SJCRH30 (cell line): Measurements from ENCODE around the gene KNG1. TPM values are rescaled to one million over a fixed set of nuclear protein-coding genes. Genes with fewer than 3 reads are reported as not detected.
"Not testable (repeated sequence)": the region's sequence is repeated elsewhere in the genome, so short reads cannot be mapped to it uniquely, and the experiment has no call there.

Experiments used
- DNase-seq, 2 experiments: peaks; one replicate each; pipeline ENCODE4 v3.0.0-alpha.2; 2015 to 2020
- H3K27ac ChIP-seq: fragments of 250-450 bp; sonication (Bioruptor Pico); 2 replicates; pipeline ENCODE4 v1.5.1; 2020; ENCODE audit warnings: mild to moderate bottlenecking, moderate library complexity
- H3K27me3 ChIP-seq: fragments of 250-450 bp; sonication (Bioruptor Pico); 2 replicates; pipeline ENCODE4 v1.5.1; 2020; ENCODE audit warnings: mild to moderate bottlenecking, moderate library complexity
- H3K36me3 ChIP-seq: fragments of 250-450 bp; sonication (Bioruptor Pico); 2 replicates; pipeline ENCODE4 v1.5.1; 2020; ENCODE audit warnings: mild to moderate bottlenecking, moderate library complexity
- H3K4me1 ChIP-seq: fragments of 250-450 bp; sonication (Bioruptor Pico); 2 replicates; pipeline ENCODE4 v1.5.1; 2020; ENCODE audit warnings: mild to moderate bottlenecking, moderate library complexity
- H3K4me3 ChIP-seq: fragments of 250-450 bp; sonication (Bioruptor Pico); 2 replicates; pipeline ENCODE4 v1.5.1; 2020; ENCODE audit warnings: mild to moderate bottlenecking, moderate library complexity
- H3K9me3 ChIP-seq: fragments of 250-450 bp; sonication (Bioruptor Pico); replicated peaks from 2 replicates; pipeline ENCODE4 v1.5.1; 2020; ENCODE audit warnings: mild to moderate bottlenecking, moderate library complexity
- total RNA-seq: library from RNA; depleted of rRNA; stranded (reverse); fragments of >200 nt; shearing (Covaris generic); gene quantifications from 2 replicates; pipeline ENCODE4 v1.2.3, GENCODE V29; 2014

The KNG1 gene
- total RNA-seq, 1 experiment from 2014 or later, result not detected

DNA sequence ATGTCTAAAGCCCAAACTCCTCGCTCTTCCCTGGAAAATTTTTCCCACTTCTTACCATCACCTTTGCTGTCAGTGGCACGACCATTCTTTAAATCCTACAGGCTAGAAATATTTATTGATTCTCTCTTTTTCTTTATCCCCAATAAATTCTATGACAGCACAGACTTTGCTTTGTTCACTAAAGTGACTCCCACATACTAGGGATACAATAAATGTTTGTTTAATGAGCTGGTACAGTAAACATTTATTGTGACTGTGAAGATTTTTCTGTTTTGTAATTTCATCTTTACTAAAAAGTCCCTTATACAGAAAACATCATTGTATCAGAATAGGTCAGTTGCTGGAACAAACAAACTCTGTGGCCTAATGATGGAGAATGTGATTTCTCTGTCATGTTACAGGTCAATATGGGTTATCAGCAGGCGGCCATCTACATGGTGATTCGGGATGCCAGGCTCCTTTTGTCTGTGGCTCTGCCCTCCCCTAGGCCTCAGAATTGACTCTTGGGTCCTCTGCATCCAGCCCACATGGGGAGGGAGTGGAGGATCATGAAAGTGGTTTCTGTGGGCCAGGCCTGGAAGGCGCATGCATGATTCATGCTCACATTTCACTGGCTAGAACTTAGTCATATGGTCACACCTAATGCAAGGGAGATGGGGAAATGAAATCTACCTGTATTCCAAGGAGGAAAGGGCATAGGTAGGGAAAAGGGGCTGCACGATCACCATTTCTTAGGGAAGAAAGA, 22.7 kb upstream of the KNG1 start:
- Histone ChIP-seq H3K4me1 (no peaks in the 10 kb centered on the region), H3K36me3 (no peaks in the 10 kb centered on the region), H3K27me3 (no peaks in the 10 kb centered on the region), H3K9me3 (no peaks in the 10 kb centered on the region), H3K4me3 (no peak overlapping the region), H3K27ac (no peak overlapping the region)
- DNase-seq, result no peak

GRCh38 chr3:186696522-186696921, 20.6 kb upstream of the KNG1 start:
- DNase-seq, result no peak
- no peaks in the 10 kb centered on the region for H3K9me3 ChIP-seq
- H3K27me3 ChIP-seq, result no peaks in the 10 kb centered on the region
- H3K4me3 ChIP-seq, result no peak overlapping the region
- no peaks in the 10 kb centered on the region for H3K4me1 ChIP-seq
- no peaks in the 10 kb centered on the region for H3K36me3 ChIP-seq
- H3K27ac ChIP-seq, result no peak overlapping the region

GRCh38 chr3:186697510-186697909, 19.6 kb upstream of the KNG1 start:
- no peak for DNase-seq
- Histone ChIP-seq H3K27me3 (no peaks in the 10 kb centered on the region), H3K36me3 (no peaks in the 10 kb centered on the region), H3K27ac (no peak overlapping the region), H3K9me3 (no peaks in the 10 kb centered on the region), H3K4me1 (no peaks in the 10 kb centered on the region), H3K4me3 (no peak overlapping the region)

DNA sequence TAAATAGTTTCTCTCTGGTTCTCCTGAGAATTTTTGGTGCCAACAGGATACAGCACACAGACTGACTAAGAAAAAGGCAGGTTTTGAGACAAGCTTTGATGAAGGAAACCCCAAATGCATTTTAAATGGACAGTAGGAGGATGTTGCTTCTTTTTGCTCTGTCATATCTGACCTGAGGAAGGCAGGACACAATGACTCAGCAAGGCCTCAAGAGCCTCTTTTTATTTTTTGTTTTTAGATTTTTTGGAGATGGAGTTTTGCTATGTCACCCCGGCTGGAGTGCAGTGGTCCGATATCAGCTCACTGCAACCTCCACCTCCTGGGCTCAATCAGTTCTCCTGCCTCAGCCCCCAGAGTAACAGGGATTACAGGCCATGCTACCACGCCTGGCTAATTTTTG, 16.9 kb upstream of the KNG1 start:
- Histone ChIP-seq H3K27me3 (no peaks in the 10 kb centered on the region), H3K27ac (no peak overlapping the region), H3K9me3 (no peaks in the 10 kb centered on the region), H3K36me3 (no peaks in the 10 kb centered on the region), H3K4me3 (no peak overlapping the region), H3K4me1 (no peaks in the 10 kb centered on the region)
- DNase-seq, result no peak

- H3K27me3 ChIP-seq, H3K4me1 ChIP-seq, H3K36me3 ChIP-seq, DNase-seq, H3K27ac ChIP-seq, H3K4me3 ChIP-seq, H3K9me3 ChIP-seq: not testable (repeated sequence)
Observed at GRCh38 chr3:186702451-186702850, 14.7 kb upstream of the KNG1 start.

DNA sequence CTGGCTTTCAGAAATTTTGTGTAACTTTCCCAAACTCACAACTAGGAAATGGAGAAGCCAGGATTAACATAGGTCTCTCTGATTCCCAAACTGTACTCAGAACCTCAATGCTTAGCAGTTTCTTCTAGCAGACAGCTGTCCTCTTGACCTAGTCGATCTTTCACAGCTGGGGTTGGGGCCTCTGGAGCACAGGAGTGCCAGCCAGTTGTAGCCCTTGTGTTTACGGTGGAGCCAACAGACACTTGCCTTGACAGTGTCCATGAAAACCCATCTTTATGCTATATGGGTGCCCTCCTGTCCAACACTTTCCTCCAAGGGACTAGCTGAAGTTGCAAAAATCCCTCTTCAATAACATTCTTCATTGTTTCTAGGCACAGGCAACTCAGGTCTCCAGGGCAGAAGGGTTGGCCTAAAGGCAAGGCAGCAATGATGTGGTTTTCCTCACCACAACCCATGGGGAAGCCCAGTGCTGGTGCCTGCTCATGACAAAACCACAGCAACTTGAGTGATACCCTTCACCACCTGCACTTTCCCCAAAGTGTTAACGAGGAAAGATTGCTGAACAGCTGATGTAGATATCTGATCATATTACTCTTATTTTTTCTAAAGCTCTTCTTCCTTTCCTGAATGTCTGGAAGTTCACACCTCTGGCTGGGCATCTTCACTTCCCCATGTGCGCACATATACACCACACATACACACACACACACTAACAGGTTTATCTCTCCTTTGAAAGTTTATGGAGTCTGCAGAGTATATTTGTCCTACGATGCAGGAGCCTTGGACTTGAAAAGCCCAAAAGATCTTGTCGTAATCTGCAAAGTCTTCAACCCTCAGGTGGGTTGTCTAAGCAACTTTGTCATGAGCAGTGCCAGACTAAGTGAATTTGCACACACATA, 11.0 kb upstream of the KNG1 start:
- no peaks in the 10 kb centered on the region for H3K27me3 ChIP-seq
- no peak overlapping the region for H3K4me3 ChIP-seq
- H3K4me1 ChIP-seq, result no peaks in the 10 kb centered on the region
- no peaks in the 10 kb centered on the region for H3K9me3 ChIP-seq
- DNase-seq, result no peak
- no peaks in the 10 kb centered on the region for H3K36me3 ChIP-seq
- H3K27ac ChIP-seq, result no peak overlapping the region

GRCh38 chr3:186708983-186709679, 8.0 kb upstream of the KNG1 start:
- no peak overlapping the region for H3K27ac ChIP-seq
- DNase-seq, result no peak
- H3K9me3 ChIP-seq, result no peaks in the 10 kb centered on the region

GRCh38 chr3:186710694-186711093, 6.5 kb upstream of the KNG1 start:
- not testable (repeated sequence) for H3K9me3 ChIP-seq, H3K27me3 ChIP-seq, H3K36me3 ChIP-seq, H3K4me1 ChIP-seq, DNase-seq, H3K4me3 ChIP-seq, H3K27ac ChIP-seq

More at GRCh38 chr3:186708983-186709679, 8.0 kb upstream of the KNG1 start:
- Histone ChIP-seq H3K4me1 (no peaks in the 10 kb centered on the region), H3K4me3 (no peak overlapping the region), H3K27me3 (no peaks in the 10 kb centered on the region), H3K36me3 (no peaks in the 10 kb centered on the region)

DNA sequence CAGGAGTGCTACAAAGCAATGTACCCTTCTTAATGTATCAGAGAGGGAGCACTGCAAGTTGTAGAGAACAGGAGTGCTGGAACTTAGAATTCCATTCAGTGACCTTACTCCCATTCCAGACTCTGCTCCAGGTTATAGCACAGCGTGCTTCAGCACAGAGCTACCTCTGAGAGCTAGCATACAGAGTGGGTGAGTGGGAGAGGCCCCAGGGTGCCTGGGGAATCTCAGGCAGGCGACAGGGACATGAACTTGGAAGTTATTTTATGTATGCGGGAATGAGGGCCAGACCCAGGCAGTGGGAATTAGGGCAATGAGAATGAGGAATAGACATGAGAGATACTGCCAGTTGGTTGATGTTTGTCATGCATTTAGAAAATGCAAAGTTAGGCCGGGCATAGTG, 3.7 kb upstream of the KNG1 start:
- Histone ChIP-seq H3K36me3 (no peaks in the 10 kb centered on the region), H3K9me3 (no peaks in the 10 kb centered on the region)

DNA sequence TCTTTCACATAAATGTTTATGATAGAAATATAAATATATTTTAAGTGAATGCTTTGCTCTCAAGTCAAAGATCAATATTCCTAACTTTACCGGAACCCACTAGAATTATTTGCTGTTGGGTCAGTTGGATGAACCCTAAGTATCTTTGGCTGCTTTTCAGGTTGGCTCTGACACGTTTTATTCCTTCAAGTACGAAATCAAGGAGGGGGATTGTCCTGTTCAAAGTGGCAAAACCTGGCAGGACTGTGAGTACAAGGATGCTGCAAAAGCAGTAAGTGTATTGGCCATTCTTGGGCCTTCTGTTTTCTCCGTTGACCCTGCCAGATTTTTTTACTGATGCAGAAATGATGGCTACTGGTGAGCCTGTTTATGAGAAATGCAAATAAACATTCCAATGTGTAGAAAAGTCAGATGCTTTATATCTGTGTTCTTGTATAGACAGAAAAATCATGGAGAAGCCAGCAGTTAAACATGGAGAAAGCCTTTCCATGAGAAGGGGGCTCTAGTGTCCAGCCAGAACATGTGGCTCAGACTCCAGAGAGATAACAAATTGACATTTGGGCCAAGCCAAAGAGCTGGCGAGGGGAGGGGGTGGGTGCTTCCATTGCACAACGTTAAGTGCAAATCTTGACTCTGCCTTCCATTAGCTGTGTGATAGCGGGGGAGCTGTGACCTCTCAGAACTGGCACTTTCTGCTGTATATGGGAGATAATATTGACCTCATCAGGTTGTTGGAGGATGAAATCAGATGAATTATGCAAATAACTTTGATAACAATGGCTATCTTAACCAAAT, 3.0 kb downstream of the KNG1 start:
- Histone ChIP-seq H3K27me3 (no peaks in the 10 kb centered on the region), H3K4me1 (no peaks in the 10 kb centered on the region), H3K4me3 (no peak overlapping the region), H3K9me3 (no peaks in the 10 kb centered on the region), H3K27ac (no peak overlapping the region), H3K36me3 (no peaks in the 10 kb centered on the region)
- DNase-seq, result no peak

More for the DNA sequence above, 3.7 kb upstream of the KNG1 start:
- H3K4me1 ChIP-seq, result no peaks in the 10 kb centered on the region
- DNase-seq, result no peak
- H3K4me3 ChIP-seq, result no peak overlapping the region
- H3K27ac ChIP-seq, result no peak overlapping the region
- no peaks in the 10 kb centered on the region for H3K27me3 ChIP-seq

DNA sequence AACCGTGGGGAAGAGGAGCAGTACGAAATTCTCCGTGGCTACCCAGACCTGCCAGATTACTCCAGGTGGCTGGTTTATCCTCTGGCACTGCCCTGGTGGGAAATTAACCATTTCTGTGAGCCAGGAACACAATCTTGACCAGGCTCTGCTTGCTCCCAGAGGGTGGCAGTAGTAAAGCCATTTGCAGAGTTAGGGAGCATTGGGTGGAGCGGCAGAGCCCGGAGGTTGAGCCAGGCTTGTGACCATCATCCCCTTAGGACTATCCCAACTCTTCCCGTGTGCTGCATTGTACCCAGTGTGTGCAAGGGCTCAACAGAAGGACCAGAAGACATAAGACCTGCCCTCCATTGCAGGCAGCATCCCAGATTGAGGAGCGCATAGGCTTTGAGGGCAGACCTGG, 5.3 kb downstream of the KNG1 start:
- Histone ChIP-seq H3K27ac (no peak overlapping the region), H3K9me3 (no peaks in the 10 kb centered on the region), H3K36me3 (no peaks in the 10 kb centered on the region), H3K4me3 (no peak overlapping the region), H3K4me1 (no peaks in the 10 kb centered on the region), H3K27me3 (no peaks in the 10 kb centered on the region)
- DNase-seq, result no peak

DNA sequence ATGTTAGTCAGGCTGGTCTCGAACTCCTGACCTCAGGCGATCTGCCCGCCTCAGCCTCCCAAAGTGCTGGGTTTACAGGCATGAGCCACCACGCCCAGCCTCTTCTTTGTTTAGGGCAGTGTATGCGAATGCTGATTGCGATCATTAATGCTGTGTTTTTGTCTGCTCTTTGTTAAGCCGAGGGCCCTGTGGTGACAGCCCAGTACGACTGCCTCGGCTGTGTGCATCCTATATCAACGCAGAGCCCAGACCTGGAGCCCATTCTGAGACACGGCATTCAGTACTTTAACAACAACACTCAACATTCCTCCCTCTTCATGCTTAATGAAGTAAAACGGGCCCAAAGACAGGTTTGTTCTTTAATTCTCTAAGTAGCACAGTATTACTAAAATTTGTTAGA, 7.8 kb downstream of the KNG1 start:
- Histone ChIP-seq H3K27ac (no peak overlapping the region), H3K4me3 (no peak overlapping the region), H3K4me1 (no peaks in the 10 kb centered on the region), H3K9me3 (no peaks in the 10 kb centered on the region), H3K27me3 (no peaks in the 10 kb centered on the region), H3K36me3 (no peaks in the 10 kb centered on the region)
- DNase-seq, result no peak

DNA sequence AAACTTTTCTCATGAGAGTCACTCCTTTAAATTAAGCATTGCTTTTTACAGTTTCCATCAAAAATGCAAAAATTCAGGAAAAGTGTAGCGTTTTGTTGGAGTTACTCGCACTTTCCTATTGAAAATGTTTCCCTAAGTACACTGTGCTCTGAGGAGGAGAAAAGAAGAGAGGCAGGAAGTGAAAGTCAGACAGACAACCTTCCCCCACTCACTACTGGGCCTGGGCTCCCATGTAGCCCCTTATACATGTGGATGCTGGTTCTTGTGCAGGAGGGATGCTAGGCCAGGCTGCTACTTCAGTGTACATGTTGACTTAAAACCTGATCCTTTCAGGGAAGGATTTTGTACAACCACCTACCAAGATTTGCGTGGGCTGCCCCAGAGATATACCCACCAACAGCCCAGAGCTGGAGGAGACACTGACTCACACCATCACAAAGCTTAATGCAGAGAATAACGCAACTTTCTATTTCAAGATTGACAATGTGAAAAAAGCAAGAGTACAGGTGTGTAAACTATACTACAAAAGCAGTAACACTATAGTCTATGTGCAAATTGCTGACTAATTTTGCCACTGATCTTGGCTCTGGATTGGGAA, 15.1 kb downstream of the KNG1 start:
- Histone ChIP-seq H3K27me3 (no peaks in the 10 kb centered on the region), H3K4me3 (no peak overlapping the region), H3K9me3 (no peaks in the 10 kb centered on the region), H3K27ac (no peak overlapping the region), H3K4me1 (no peaks in the 10 kb centered on the region), H3K36me3 (no peaks in the 10 kb centered on the region)
- no peak for DNase-seq
